C1 segment of cervical spinal cord (tissue), 14 donors: Measurements from ENCODE around the gene WDR70.
"Not testable (repeated sequence)": the region's sequence is repeated elsewhere in the genome, so short reads cannot be mapped to it uniquely, and the experiment has no call there.

Experiments
- DNase-seq, 14 donors: peaks; one replicate each; lab custom pipeline; 2025; lab: John Stamatoyannopoulos, UW

Gene WDR70

GRCh38 chr5:37570597-37570996 is 191.5 kb downstream of the WDR70 start:
- DNase-seq: no peak

DNA sequence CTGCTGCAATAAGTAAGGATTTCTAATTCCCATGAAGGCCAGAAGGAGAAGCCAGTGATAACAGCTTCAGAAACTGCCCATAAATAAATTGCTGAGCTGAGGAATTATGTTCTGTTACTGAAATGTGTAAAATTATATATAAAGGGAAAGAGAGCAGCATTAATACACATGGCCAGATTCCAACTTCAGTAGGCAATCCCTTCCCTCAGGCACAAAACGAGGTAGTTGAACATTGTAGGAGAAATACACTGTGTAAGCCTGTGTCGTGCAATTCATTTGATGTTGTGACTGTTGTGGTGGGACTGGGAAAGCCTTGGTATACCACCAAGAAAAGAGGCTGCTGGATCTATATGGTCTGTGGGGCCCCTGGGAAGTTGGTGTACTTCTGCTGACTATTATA is 192.9 kb downstream of the WDR70 start:
- no peak for DNase-seq

DNA sequence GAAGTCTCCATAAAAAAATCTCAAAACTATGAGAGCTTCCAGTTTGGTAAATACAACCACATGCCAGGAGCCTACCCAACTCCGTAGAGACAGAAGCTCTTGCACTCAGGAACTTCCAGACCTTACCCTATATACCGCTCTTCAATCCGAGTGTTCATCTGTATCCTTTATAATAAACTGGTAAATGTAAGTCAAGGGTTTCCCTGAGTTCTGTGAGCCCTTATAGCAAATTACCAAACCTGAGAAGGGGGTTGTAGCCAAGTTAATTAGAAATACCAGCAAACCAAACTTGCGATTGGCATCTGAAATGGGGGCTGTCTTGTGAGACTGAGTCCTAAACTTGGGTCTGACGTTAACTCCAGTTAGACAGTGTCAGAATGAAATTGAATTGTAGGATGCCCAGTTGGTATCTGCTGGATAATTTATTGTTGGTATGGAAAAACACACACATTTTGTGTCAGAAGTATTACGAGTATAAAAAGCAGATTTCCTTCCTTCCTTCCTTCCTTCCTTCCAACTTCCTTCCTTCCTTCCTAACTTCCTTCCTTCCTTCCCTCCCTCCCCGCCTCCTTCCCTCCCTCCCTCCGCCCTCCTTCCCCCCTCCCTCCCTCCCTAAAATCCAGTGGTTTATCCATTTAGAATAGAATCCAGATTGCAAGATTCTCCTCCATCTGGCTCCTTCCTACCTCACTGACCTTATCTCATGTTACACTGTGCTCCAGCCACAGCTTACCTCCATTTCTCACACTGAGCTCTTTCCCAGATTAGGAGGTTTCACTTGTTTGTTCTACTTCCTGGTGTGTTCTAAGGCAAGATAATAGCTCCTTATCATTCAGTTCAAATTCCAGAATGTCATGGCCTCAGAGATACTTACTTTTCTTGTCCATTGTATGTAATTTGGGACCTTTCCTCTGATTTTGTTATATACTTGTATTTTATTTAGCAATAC is 196.7 kb downstream of the WDR70 start:
- DNase-seq: no peak

DNA sequence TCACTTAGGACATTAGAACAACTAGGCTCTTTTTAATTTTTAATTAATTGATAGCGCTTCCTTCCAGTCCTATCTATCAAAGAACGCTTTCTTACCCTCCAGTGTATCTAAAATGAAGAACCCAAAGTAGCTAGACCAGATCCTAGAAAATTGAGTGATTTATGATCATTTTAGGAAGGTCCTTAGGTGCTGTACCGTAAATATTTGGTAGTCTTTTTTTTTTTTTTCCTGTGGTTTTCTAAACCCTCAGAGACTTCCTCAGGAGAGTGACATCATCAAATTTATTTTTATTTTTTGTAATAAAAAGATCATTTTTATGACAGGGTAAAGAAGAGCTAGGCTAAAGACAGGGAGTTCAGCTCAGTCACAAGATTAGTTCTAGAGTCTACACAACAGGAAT is 197.4 kb downstream of the WDR70 start:
- DNase-seq: no peak

- DNase-seq: peak in 1 of 14 donors; percentile 48
Measured at GRCh38 chr5:37578176-37578575, 199.1 kb downstream of the WDR70 start.

DNA sequence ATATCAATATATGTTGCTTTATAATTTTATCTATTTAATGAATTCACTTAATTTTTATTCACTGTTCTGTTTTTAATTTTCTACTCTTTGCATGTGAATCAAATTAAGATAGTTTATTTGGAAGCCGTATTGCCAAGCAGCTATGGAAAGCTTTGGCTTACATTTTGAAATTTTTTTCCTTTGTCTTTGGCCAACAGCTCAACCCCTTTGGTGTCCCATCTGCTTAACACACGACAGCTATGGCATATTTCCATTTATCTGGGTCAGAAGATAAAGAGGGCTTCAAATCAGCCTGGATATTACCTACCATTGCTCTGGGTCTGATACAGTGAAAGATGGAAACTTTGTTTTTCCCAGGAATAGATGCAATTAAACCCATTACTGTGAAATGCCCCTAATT is 201.0 kb downstream of the WDR70 start:
- peak in 1 of 14 donors; percentile 94 for DNase-seq

GRCh38 chr5:37582202-37582601 is 203.1 kb downstream of the WDR70 start:
- DNase-seq: no peak

DNA sequence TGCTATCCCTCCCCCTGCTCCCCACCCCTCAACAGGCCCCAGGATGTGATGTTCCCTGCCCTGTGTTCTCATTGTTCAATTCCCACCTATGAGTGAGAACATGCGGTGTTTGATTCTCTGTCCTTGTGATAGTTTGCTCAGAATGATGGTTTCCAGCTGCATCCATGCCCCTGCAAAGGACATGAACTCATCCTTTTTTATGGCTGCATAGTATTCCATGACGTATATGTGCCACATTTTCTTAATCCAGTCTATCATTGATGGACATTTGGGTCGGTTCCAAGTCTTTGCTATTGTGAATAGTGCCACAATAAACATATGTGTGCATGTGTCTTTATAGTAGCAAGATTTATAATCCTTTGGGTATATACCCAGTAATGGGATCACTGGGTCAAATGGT is 214.2 kb downstream of the WDR70 start:
- not testable (repeated sequence) for DNase-seq

- not testable (repeated sequence) for DNase-seq
Measured at GRCh38 chr5:37594864-37595263, 215.7 kb downstream of the WDR70 start.

GRCh38 chr5:37598733-37599132 is 219.6 kb downstream of the WDR70 start:
- DNase-seq: no peak

- DNase-seq: no peak
Measured at GRCh38 chr5:37601163-37601562, 222.0 kb downstream of the WDR70 start.

GRCh38 chr5:37603072-37603471 is 224.0 kb downstream of the WDR70 start:
- DNase-seq: peak in 1 of 14 donors; percentile 17

- DNase-seq: no peak
Measured at GRCh38 chr5:37604290-37604689, 225.2 kb downstream of the WDR70 start.

- no peak for DNase-seq
Measured at GRCh38 chr5:37606148-37606547, 227.0 kb downstream of the WDR70 start.

GRCh38 chr5:37606632-37607248 is 227.6 kb downstream of the WDR70 start:
- DNase-seq: no peak

- no peak for DNase-seq
Measured at GRCh38 chr5:37615184-37615583, 236.1 kb downstream of the WDR70 start.

GRCh38 chr5:37619353-37619752 is 240.2 kb downstream of the WDR70 start:
- no peak for DNase-seq

GRCh38 chr5:37622354-37622753 is 243.2 kb downstream of the WDR70 start:
- DNase-seq: not testable (repeated sequence)

GRCh38 chr5:37626266-37626665 is 247.1 kb downstream of the WDR70 start:
- no peak for DNase-seq

DNA sequence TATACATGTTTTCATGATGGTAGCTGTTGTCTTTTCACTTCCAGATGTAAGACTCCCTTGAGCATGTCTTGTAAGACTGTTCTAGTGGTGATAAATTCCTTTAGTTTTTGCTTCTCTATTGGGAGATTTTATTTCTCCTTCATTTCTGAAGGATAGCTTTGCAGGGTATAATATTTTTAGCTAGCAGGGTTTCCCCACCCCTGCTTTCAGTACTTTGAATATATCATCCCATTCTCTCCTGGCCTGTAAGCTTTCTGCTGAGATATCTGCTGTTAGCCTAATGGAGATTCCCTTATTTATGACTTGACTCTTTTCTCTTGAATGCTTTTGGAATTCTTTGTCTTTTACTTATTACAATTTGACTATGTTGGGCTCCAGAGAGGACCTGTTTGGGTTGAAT is 249.8 kb downstream of the WDR70 start:
- DNase-seq: no peak

GRCh38 chr5:37631939-37632338 is 252.8 kb downstream of the WDR70 start:
- DNase-seq: no peak

DNA sequence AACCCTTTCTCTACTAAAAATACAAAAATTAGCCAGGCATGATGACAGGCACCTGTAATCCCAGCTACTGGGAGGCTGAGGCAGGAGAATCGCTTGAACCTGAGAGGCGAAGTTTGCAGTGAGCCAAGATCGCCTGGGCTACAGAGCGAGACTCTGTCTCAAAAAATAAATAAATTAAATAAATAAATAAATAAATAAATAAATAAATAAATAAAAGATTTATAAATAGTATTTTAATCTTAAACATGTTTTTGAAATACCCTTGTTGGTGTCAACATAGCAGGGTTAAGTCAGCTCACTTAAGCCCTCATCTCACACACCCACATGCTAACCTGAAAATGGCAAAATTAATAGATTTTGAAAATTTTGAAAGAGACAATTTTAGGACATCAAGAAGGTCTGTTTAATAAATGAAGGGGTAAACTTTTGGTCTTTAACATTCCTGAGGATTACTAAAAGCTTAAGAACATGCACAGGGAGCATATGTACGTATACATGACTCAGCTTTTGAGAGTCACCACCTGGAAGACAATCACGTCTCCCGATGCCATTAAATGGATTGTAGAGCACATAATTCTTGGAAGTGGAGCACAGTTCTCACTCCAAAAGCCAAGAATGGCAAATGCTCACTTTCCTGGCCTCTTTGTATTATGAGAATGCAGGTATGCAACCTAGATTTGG is 258.2 kb downstream of the WDR70 start:
- DNase-seq: no peak
